ENCODE data around the gene MINDY4.

DNA sequence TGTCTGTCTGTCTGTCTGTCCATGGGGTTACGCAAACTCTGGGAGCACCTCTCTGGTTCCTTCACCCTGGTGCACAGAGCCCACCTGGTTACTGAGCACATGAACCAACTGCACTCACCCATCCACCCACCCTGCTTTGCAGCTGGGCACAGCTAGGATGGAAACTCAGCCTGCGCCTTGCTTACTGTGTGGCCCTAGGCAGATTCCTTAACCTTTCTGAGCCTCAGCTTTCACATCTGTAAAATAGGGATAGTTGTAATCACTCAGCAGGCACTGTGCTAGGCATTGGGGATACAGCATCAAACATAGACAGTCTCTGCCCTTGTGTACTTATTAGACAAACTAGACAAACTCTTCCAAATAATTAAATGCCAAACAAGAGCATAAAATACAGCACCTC lies 41.1 kb upstream of the MINDY4 start:
- TF ChIP-seq CTCF (IDR thresholded peaks at IDR 0.05) (no peak), EP300 (IDR thresholded peaks at IDR 0.05) (no peak), POLR2AphosphoS5 (IDR thresholded peaks at IDR 0.05) (no peak)
